GM23248 (cell line): ENCODE data around the gene SMCO3. TPM values are rescaled to one million over a fixed set of nuclear protein-coding genes. Genes with fewer than 3 reads are reported as not detected.

Experiments
- DNase-seq: peaks from one replicate; pipeline ENCODE4 v3.0.0-alpha.2; 2015
- H2AFZ ChIP-seq: fragments of 200-600 bp; sonication (generic); 2 replicates; pipeline ENCODE4 v1.6.1; 2016; ENCODE audit warnings: antibody characterized with exemption
- H3F3A ChIP-seq: fragments of 200-600 bp; sonication (generic); 2 replicates; pipeline ENCODE4 v1.6.1; 2016; ENCODE audit warnings: mild to moderate bottlenecking, antibody characterized with exemption, mixed run types; ENCODE audit not compliant: insufficient read depth
- H3K27ac ChIP-seq: fragments of 200-600 bp; sonication (generic); 2 replicates; pipeline ENCODE4 v1.5.1; 2016; ENCODE audit warnings: mild to moderate bottlenecking
- H3K27me3 ChIP-seq: fragments of 200-600 bp; sonication (generic); replicated peaks from 2 replicates; pipeline ENCODE4 v1.6.1; 2016; ENCODE audit warnings: mild to moderate bottlenecking; ENCODE audit not compliant: insufficient read depth
- H3K36me3 ChIP-seq: fragments of 200-600 bp; sonication (generic); 2 replicates; pipeline ENCODE4 v1.6.1; 2016; ENCODE audit warnings: low read depth, mild to moderate bottlenecking
- H3K4me1 ChIP-seq: fragments of 200-600 bp; sonication (generic); 2 replicates; pipeline ENCODE4 v1.6.1; 2016; ENCODE audit warnings: mild to moderate bottlenecking; ENCODE audit not compliant: insufficient read depth
- H3K4me2 ChIP-seq: fragments of 200-600 bp; sonication (generic); one replicate; pipeline ENCODE4 v1.6.1; 2016; ENCODE audit warnings: mild to moderate bottlenecking; ENCODE audit not compliant: unreplicated experiment
- H3K4me3 ChIP-seq: fragments of 200-600 bp; sonication (generic); 2 replicates; pipeline ENCODE4 v1.5.1; 2016; ENCODE audit warnings: mild to moderate bottlenecking
- H3K79me2 ChIP-seq: fragments of 200-600 bp; sonication (generic); 2 replicates; pipeline ENCODE4 v1.6.1; 2016; ENCODE audit warnings: mild to moderate bottlenecking; ENCODE audit not compliant: insufficient read depth
- H3K9ac ChIP-seq: fragments of 200-600 bp; sonication (generic); 2 replicates; pipeline ENCODE4 v1.6.1; 2016; ENCODE audit warnings: mild to moderate bottlenecking
- H3K9me2 ChIP-seq: fragments of 200-600 bp; sonication (generic); 2 replicates; pipeline ENCODE4 v1.6.1; 2016; ENCODE audit warnings: mixed run types, mild to moderate bottlenecking, moderate library complexity; ENCODE audit not compliant: insufficient read depth
- H3K9me3 ChIP-seq: fragments of 200-600 bp; sonication (generic); one replicate; pipeline ENCODE4 v1.6.1; 2017; ENCODE audit warnings: low read depth
- H4K20me1 ChIP-seq: fragments of 200-600 bp; sonication (generic); 2 replicates; pipeline ENCODE4 v1.6.0; 2016; ENCODE audit not compliant: insufficient read depth
- EZH2 ChIP-seq: fragments of 200-600 bp; sonication (generic); IDR thresholded peaks from 2 replicates; pipeline ENCODE4 v1.6.1; 2018; ENCODE audit warnings: antibody characterized with exemption, mild to moderate bottlenecking; ENCODE audit not compliant: insufficient read depth, poor library complexity, severe bottlenecking
- EZH2phosphoT487 ChIP-seq: fragments of 200-600 bp; sonication (generic); IDR thresholded peaks from 2 replicates; pipeline ENCODE4 v1.6.1; 2018; ENCODE audit warnings: antibody characterized with exemption, moderate library complexity, mild to moderate bottlenecking, low read depth; ENCODE audit not compliant: insufficient read depth
- WGBS, 2 experiments: methylation state at CpG; one replicate each; pipeline ENCODE4 v1.1.6; 2015 to 2017; ENCODE audit warnings: low lambda C conversion rate in 2 of 2, low coverage in 1 of 2; ENCODE audit errors: missing lambda C conversion rate in 2 of 2; 5-methylcytosine and 5-hydroxymethylcytosine counted together
- in situ Hi-C: fragments of 300-500 bp; cut with MboI; formaldehyde crosslinking; loops from 2 replicates; pipeline ENCODE4 v1.15.0; 2020
- polyA plus RNA-seq: library from polyadenylated mRNA; unstranded; fragments of >200 nt; fragmentation: Nextera tagmentation; extraction: Ambion mirVana; gene quantifications from 2 replicates; pipeline ENCODE4 v1.2.1, GENCODE V29; 2016
- total RNA-seq: library from RNA; depleted of rRNA; stranded (reverse); fragments of >200 nt; shearing (Covaris generic); gene quantifications from 2 replicates; pipeline ENCODE4 v1.2.3, GENCODE V29; 2014

SMCO3 gene
- total and polyA plus RNA-seq, 2 experiments from 2014 or later = not detected

DNA sequence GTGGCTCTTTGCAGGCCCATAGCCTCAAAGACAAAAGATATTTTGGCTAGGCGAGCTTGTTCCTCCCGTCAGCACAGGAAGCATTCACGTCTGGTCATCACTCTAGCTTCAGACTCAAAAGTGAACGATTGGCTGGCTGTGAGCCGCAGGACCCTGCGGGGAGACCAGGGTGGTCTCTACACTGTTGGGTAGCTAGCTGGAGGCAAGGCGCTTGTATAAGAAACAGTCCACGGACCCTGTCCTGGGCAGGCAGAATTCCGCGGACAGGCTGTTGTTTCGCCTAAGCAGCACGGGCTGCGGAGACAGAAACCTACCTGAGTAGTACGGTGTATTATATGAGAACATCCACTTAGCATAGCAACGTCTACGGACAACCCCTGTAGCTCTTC lies 40.3 kb downstream of the SMCO3 start:
- Histone ChIP-seq H3K79me2 (peaks cover 41% of the 10 kb centered on the region), H3K9me2 (no peaks in the 10 kb centered on the region), H3K9me3 (no peaks in the 10 kb centered on the region), H3K9ac (no peak overlapping the region), H3K36me3 (no peaks in the 10 kb centered on the region), H3K27ac (peak overlapping the region; percentile 87), H3K27me3 (no peaks in the 10 kb centered on the region), H3K4me1 (peaks cover 25% of the 10 kb centered on the region), H3K4me2 (peak overlapping the region; percentile 93), H3K4me3 (peak overlapping the region; percentile 87), H2AFZ (peak overlapping the region; percentile 85), H3F3A (peaks cover 36% of the 10 kb centered on the region), H4K20me1 (no peaks in the 10 kb centered on the region)
- WGBS, 2 experiments = 45 to 49% methylated on average over 16 of the region's 16 CpGs
- no peak for DNase-seq
- in situ Hi-C loops = no loop called here
- no peak for TF ChIP-seq EZH2phosphoT487
- TF ChIP-seq EZH2 = no peak

- peaks cover 32% of the 10 kb centered on the region for H3K4me1 ChIP-seq
- 92 to 94% methylated on average over 5 of the region's 5 CpGs for WGBS, 2 experiments
- no peak for DNase-seq
- no peak overlapping the region for H3K4me2 ChIP-seq
- H3K9ac ChIP-seq = no peak overlapping the region
- H3K4me3 ChIP-seq = no peak overlapping the region
- TF ChIP-seq EZH2phosphoT487 = no peak
- no peak for TF ChIP-seq EZH2
- H3K27me3 ChIP-seq = no peaks in the 10 kb centered on the region
- no peak overlapping the region for H3K27ac ChIP-seq
- in situ Hi-C loops = no loop called here
- H3K9me2 ChIP-seq = no peaks in the 10 kb centered on the region
- peaks cover 43% of the 10 kb centered on the region for H3F3A ChIP-seq
- no peaks in the 10 kb centered on the region for H3K36me3 ChIP-seq
- H3K9me3 ChIP-seq = no peaks in the 10 kb centered on the region
- no peak overlapping the region for H2AFZ ChIP-seq
- peaks cover 47% of the 10 kb centered on the region for H3K79me2 ChIP-seq
- H4K20me1 ChIP-seq = no peaks in the 10 kb centered on the region
Measured at GRCh38 chr12:14772946-14773345, 41.0 kb downstream of the SMCO3 start.

GRCh38 chr12:14771651-14772137 lies 42.3 kb downstream of the SMCO3 start:
- peak overlapping the region; percentile 91 for H2AFZ ChIP-seq
- in situ Hi-C loops = no loop called here

DNA sequence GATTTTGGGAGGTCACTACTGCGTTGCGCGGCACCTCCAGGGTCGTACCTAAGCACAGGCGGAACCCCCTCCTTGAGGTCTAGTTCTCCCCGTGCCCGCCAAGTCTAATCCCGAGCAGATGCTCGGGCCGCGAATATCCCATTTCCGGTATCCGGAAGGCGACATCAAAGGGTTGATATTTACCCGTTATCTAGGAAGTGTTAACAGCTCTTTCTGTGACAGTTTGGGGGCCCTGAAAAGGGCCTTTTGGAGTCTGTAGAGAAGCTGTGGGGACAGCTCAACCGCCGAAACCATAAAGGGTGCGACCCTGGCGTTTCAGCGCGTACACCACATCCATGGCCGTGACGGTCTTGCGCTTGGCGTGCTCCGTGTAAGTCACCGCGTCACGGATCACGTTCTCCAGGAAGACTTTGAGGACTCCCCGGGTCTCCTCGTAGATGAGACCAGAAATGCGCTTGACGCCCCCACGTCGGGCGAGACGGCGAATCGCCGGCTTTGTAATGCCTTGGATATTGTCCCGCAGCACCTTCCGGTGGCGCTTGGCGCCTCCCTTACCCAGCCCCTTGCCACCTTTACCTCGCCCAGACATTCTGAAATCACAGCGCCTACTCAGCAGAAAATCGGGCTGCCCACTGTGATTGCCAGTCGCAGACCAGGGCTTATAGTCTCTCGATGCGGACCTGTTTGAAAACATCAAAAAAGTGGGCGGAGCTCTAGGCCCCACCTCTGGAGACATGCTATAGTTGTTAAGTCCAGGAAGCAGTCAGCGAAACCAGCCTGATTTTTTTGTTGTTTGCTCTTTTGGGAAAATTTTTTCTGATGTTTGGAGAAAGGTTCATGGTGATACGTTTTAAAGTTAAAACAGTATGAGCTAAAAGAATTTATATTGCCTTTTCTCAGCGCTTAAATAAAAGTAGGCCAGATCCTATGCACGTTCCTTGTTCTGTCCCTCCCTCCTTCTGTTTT lies 43.2 kb downstream of the SMCO3 start:
- no peaks in the 10 kb centered on the region for H3K27me3 ChIP-seq
- 0 to 1% methylated on average over 54 to 56 of the region's 56 CpGs for WGBS, 2 experiments
- no peak for TF ChIP-seq EZH2
- no peak for TF ChIP-seq EZH2phosphoT487
- no peaks in the 10 kb centered on the region for H3K36me3 ChIP-seq
- peak overlapping the region; percentile 91 for H2AFZ ChIP-seq
- in situ Hi-C loops = no loop called here
- H3K9me3 ChIP-seq = no peaks in the 10 kb centered on the region
- peak; percentile 90 for DNase-seq
- peak overlapping the region; percentile 94 for H3K4me2 ChIP-seq
- H3K27ac ChIP-seq = peak overlapping the region; percentile 93
- H3K4me3 ChIP-seq = peak overlapping the region; percentile 93
- H3K9ac ChIP-seq = peak overlapping the region; percentile 93
- peaks cover 32% of the 10 kb centered on the region for H3F3A ChIP-seq
- no peaks in the 10 kb centered on the region for H3K9me2 ChIP-seq
- H3K4me1 ChIP-seq = peaks cover 17% of the 10 kb centered on the region
- H4K20me1 ChIP-seq = no peaks in the 10 kb centered on the region
- peaks cover 50% of the 10 kb centered on the region for H3K79me2 ChIP-seq

More at GRCh38 chr12:14771651-14772137, 42.3 kb downstream of the SMCO3 start:
- Histone ChIP-seq H4K20me1 (no peaks in the 10 kb centered on the region), H3K9ac (peak overlapping the region; percentile 93), H3K27me3 (no peaks in the 10 kb centered on the region), H3K4me3 (peak overlapping the region; percentile 93), H3K79me2 (peaks cover 50% of the 10 kb centered on the region), H3K27ac (peak overlapping the region; percentile 93), H3K36me3 (no peaks in the 10 kb centered on the region), H3K4me2 (peak overlapping the region; percentile 94), H3K9me3 (no peaks in the 10 kb centered on the region), H3K9me2 (no peaks in the 10 kb centered on the region), H3K4me1 (peaks cover 26% of the 10 kb centered on the region), H3F3A (peaks cover 42% of the 10 kb centered on the region)
- 25 to 30% methylated on average over 6 of the region's 6 CpGs for WGBS, 2 experiments
- TF ChIP-seq EZH2 (no peak), EZH2phosphoT487 (no peak)
- peak; percentile 7 for DNase-seq
